Measurements from ENCODE around the gene GLRX. TPM values are rescaled to one million over a fixed set of nuclear protein-coding genes. Genes with fewer than 3 reads are reported as not detected.

Gene GLRX
- total and polyA plus RNA-seq, 2 of the 4 experiments (the other 2 are of a cell fraction), result 142 to 193 TPM

DNA sequence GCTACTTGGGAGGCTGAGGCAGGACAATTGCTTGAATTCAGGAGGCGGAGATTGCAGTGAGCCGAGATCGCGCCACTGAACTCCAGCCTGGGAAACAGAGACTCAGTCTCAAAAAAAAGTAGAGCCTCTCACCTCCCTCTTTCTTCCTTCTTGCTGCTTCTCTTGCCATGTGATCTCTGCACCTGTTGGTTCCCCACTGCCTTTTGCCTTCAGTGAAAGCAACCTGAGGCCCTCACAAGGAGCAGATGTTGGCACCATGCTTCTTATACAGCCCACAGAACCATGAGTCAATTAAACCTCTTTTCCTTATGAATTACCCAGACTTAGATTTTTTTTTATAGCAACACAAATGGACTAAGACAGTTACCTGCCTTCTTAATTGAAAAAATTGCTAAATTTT, 45.6 kb upstream of the GLRX start:
- Histone ChIP-seq H2BK5ac (ENCODE audit: low read depth, low read length, poor library complexity, severe bottlenecking) (no peak overlapping the region), H2AK5ac (ENCODE audit: low read depth, low read length) (peak overlapping the region; percentile 89; the same call in 1 of the 2 replicates), H3K14ac (replicated peaks; ENCODE audit: low read depth, low read length) (no peak overlapping the region), H3K9me1 (ENCODE audit: insufficient read depth, low read length) (peaks cover 18% of the 10 kb centered on the region), H2BK20ac (ENCODE audit: low read depth, low read length) (no peak overlapping the region; the same call in 1 of the 2 replicates), H3K23ac (ENCODE audit: low read depth, low read length) (no peak overlapping the region), H3K4me1 (ENCODE audit: control insufficient read depth, insufficient read depth, low read length) (peaks cover 20% of the 10 kb centered on the region), H3K4ac (ENCODE audit: low read depth, low read length) (no peak overlapping the region; the same call in 1 of the 2 replicates), H3K27ac (ENCODE audit: insufficient read depth, low read length) (no peak overlapping the region), H2BK120ac (ENCODE audit: low read depth, low read length) (no peak overlapping the region), H4K8ac (ENCODE audit: low read depth in 2 of 2, low read length in 2 of 2) (no peak overlapping the region), H3K36me3 (ENCODE audit: control insufficient read depth, insufficient read depth, low read length) (no peaks in the 10 kb centered on the region), H2AFZ (replicated peaks; ENCODE audit: low read length, poor library complexity) (no peak overlapping the region), H4K20me1 (ENCODE audit: insufficient read depth, low read length) (no peaks in the 10 kb centered on the region), H3K56ac (ENCODE audit: extremely low read depth, insufficient read depth, low read length) (no peak overlapping the region), H3K9me3 (ENCODE audit: control insufficient read depth, insufficient read depth, low read length) (no peaks in the 10 kb centered on the region), H3K4me2 (ENCODE audit: low read depth, low read length) (no peak overlapping the region), H3K79me1 (ENCODE audit: low read depth in 1 of 2, low read length in 2 of 2) (peaks cover 6 to 21% of the 10 kb centered on the region in 2 experiments), H2BK15ac (ENCODE audit: low read depth, low read length) (no peak overlapping the region), H3K18ac (ENCODE audit: low read depth, low read length) (no peak overlapping the region), H4K5ac (ENCODE audit: low read depth, low read length) (no peak overlapping the region), H4K91ac (ENCODE audit: insufficient read depth, low read depth, low read length) (peak overlapping the region; percentile 16; the same call in 1 of the 2 replicates), H3K9ac (ENCODE audit: low read depth, low read length) (no peak overlapping the region), H2AK9ac (replicated peaks; ENCODE audit: low read depth, low read length, poor library complexity) (no peak overlapping the region), H3K4me3 (ENCODE audit: insufficient read depth, low read depth, low read length) (no peak overlapping the region), H3K27me3 (ENCODE audit: control insufficient read depth, insufficient read depth, low read length) (no peaks in the 10 kb centered on the region)
- in situ Hi-C loops (cut with MboI; ENCODE audit: low sequenced_read_pairs) (no loop called here), dilution Hi-C loops (cut with HindIII; ENCODE audit: low sequenced_read_pairs, unreplicated experiment) (no loop called here), intact Hi-C loops (cut with micrococcal nuclease) (no loop called here)
- DNase-seq (no peak), ATAC-seq (ENCODE audit: low read depth) (no peak)
- TF ChIP-seq RFX5 (IDR thresholded peaks at IDR 0.05; ENCODE audit: low read depth, low read length) (no peak), MXI1 (IDR thresholded peaks at IDR 0.05; ENCODE audit: borderline replicate concordance, low read depth, low read length) (no peak), MAZ (IDR thresholded peaks at IDR 0.05; ENCODE audit: borderline replicate concordance, low read depth, low read length) (no peak), CHD1 (IDR thresholded peaks at IDR 0.05; ENCODE audit: low read depth, low read length) (no peak), FOS (IDR thresholded peaks at IDR 0.05; ENCODE audit: low read depth, low read length) (no peak)
- TF ChIP-seq, protein P1, sequence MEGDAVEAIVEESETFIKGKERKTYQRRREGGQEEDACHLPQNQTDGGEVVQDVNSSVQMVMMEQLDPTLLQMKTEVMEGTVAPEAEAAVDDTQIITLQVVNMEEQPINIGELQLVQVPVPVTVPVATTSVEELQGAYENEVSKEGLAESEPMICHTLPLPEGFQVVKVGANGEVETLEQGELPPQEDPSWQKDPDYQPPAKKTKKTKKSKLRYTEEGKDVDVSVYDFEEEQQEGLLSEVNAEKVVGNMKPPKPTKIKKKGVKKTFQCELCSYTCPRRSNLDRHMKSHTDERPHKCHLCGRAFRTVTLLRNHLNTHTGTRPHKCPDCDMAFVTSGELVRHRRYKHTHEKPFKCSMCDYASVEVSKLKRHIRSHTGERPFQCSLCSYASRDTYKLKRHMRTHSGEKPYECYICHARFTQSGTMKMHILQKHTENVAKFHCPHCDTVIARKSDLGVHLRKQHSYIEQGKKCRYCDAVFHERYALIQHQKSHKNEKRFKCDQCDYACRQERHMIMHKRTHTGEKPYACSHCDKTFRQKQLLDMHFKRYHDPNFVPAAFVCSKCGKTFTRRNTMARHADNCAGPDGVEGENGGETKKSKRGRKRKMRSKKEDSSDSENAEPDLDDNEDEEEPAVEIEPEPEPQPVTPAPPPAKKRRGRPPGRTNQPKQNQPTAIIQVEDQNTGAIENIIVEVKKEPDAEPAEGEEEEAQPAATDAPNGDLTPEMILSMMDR (conservative IDR thresholded peaks at IDR 0.05; ENCODE audit: low read depth, low read length), result no peak
- TF ChIP-seq, protein P2, sequence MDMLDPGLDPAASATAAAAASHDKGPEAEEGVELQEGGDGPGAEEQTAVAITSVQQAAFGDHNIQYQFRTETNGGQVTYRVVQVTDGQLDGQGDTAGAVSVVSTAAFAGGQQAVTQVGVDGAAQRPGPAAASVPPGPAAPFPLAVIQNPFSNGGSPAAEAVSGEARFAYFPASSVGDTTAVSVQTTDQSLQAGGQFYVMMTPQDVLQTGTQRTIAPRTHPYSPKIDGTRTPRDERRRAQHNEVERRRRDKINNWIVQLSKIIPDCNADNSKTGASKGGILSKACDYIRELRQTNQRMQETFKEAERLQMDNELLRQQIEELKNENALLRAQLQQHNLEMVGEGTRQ (IDR thresholded peaks at IDR 0.05; ENCODE audit: low read depth, low read length), result no peak
- WGBS, 2 experiments (ENCODE audit: extremely low coverage in 2 of 2, insufficient read length in 1 of 2), result 100% methylated on average over 1 of the region's 4 CpGs; no CpG with 5 or more reads in 1 of the 2 experiments
- ChIA-PET POLR2A (ENCODE audit: unreplicated experiment) (no interaction called here), CTCF (no interaction called here)
- BruUV-seq (replicated peaks), result no TSS peak
